ENCODE results near the gene TMEM106B. TPM values are rescaled to one million over a fixed set of nuclear protein-coding genes. Genes with fewer than 3 reads are reported as not detected.
"Not testable (repeated sequence)": the region's sequence is repeated elsewhere in the genome, so short reads cannot be mapped to it uniquely, and the experiment has no call there.

Gene TMEM106B
- total RNA-seq, 1 experiment from 2014 or later: 83.3 TPM

- in situ Hi-C loops (cut with HindIII; ENCODE audit: low pct_unique_long_range_greater_than_20kb, low sequenced_read_pairs): no loop called here
- DNase-seq (ENCODE audit: low read depth, low spot score): no peak
Observed at GRCh38 chr7:12221414-12221813, 10.3 kb downstream of the TMEM106B start.

GRCh38 chr7:12222889-12223579, 11.9 kb downstream of the TMEM106B start:
- in situ Hi-C loops (cut with HindIII; ENCODE audit: low pct_unique_long_range_greater_than_20kb, low sequenced_read_pairs): no loop called here
- DNase-seq (ENCODE audit: low read depth, low spot score): no peak

- in situ Hi-C loops (cut with HindIII; ENCODE audit: low pct_unique_long_range_greater_than_20kb, low sequenced_read_pairs); DNase-seq (ENCODE audit: low read depth, low spot score): not testable (repeated sequence)
Observed at GRCh38 chr7:12225017-12225416, 13.9 kb downstream of the TMEM106B start.

GRCh38 chr7:12226756-12227155, 15.7 kb downstream of the TMEM106B start:
- in situ Hi-C loops (cut with HindIII; ENCODE audit: low pct_unique_long_range_greater_than_20kb, low sequenced_read_pairs): no loop called here
- no peak for DNase-seq (ENCODE audit: low read depth, low spot score)

GRCh38 chr7:12228024-12228423, 16.9 kb downstream of the TMEM106B start:
- in situ Hi-C loops (cut with HindIII; ENCODE audit: low pct_unique_long_range_greater_than_20kb, low sequenced_read_pairs): no loop called here

GRCh38 chr7:12229046-12229445, 18.0 kb downstream of the TMEM106B start:
- in situ Hi-C loops (cut with HindIII; ENCODE audit: low pct_unique_long_range_greater_than_20kb, low sequenced_read_pairs): no loop called here
- DNase-seq (ENCODE audit: low read depth, low spot score): no peak

More at GRCh38 chr7:12228024-12228423, 16.9 kb downstream of the TMEM106B start:
- DNase-seq (ENCODE audit: low read depth, low spot score): no peak

GRCh38 chr7:12231097-12231496, 20.0 kb downstream of the TMEM106B start:
- DNase-seq (ENCODE audit: low read depth, low spot score): no peak
- in situ Hi-C loops (cut with HindIII; ENCODE audit: low pct_unique_long_range_greater_than_20kb, low sequenced_read_pairs): no loop called here

GRCh38 chr7:12233175-12233574, 22.1 kb downstream of the TMEM106B start:
- in situ Hi-C loops (cut with HindIII; ENCODE audit: low pct_unique_long_range_greater_than_20kb, low sequenced_read_pairs): no loop called here
- DNase-seq (ENCODE audit: low read depth, low spot score): no peak

- DNase-seq (ENCODE audit: low read depth, low spot score): no peak
- in situ Hi-C loops (cut with HindIII; ENCODE audit: low pct_unique_long_range_greater_than_20kb, low sequenced_read_pairs): no loop called here
Observed at GRCh38 chr7:12234334-12234865, 23.3 kb downstream of the TMEM106B start.

- in situ Hi-C loops (cut with HindIII; ENCODE audit: low pct_unique_long_range_greater_than_20kb, low sequenced_read_pairs): no loop called here
- no peak for DNase-seq (ENCODE audit: low read depth, low spot score)
Observed at GRCh38 chr7:12235970-12236369, 24.9 kb downstream of the TMEM106B start.

GRCh38 chr7:12237007-12237406, 25.9 kb downstream of the TMEM106B start:
- DNase-seq (ENCODE audit: low read depth, low spot score): no peak
- in situ Hi-C loops (cut with HindIII; ENCODE audit: low pct_unique_long_range_greater_than_20kb, low sequenced_read_pairs): no loop called here

- in situ Hi-C loops (cut with HindIII; ENCODE audit: low pct_unique_long_range_greater_than_20kb, low sequenced_read_pairs): no loop called here
- DNase-seq (ENCODE audit: low read depth, low spot score): no peak
Observed at GRCh38 chr7:12239806-12240205, 28.7 kb downstream of the TMEM106B start.

GRCh38 chr7:12244129-12244528, 33.0 kb downstream of the TMEM106B start:
- in situ Hi-C loops (cut with HindIII; ENCODE audit: low pct_unique_long_range_greater_than_20kb, low sequenced_read_pairs): no loop called here
- DNase-seq (ENCODE audit: low read depth, low spot score): peak; percentile 74

- in situ Hi-C loops (cut with HindIII; ENCODE audit: low pct_unique_long_range_greater_than_20kb, low sequenced_read_pairs): no loop called here
- no peak for DNase-seq (ENCODE audit: low read depth, low spot score)
Observed at GRCh38 chr7:12244694-12245093, 33.6 kb downstream of the TMEM106B start.

GRCh38 chr7:12249706-12250105, 38.6 kb downstream of the TMEM106B start:
- in situ Hi-C loops (cut with HindIII; ENCODE audit: low pct_unique_long_range_greater_than_20kb, low sequenced_read_pairs): no loop called here
- no peak for DNase-seq (ENCODE audit: low read depth, low spot score)

- in situ Hi-C loops (cut with HindIII; ENCODE audit: low pct_unique_long_range_greater_than_20kb, low sequenced_read_pairs): no loop called here
- no peak for DNase-seq (ENCODE audit: low read depth, low spot score)
Observed at GRCh38 chr7:12250232-12250631, 39.1 kb downstream of the TMEM106B start.

- in situ Hi-C loops (cut with HindIII; ENCODE audit: low pct_unique_long_range_greater_than_20kb, low sequenced_read_pairs): no loop called here
- peak; percentile 52 for DNase-seq (ENCODE audit: low read depth, low spot score)
Observed at GRCh38 chr7:12256090-12256489, 45.0 kb downstream of the TMEM106B start.

GRCh38 chr7:12257582-12257981, 46.5 kb downstream of the TMEM106B start:
- no peak for DNase-seq (ENCODE audit: low read depth, low spot score)
- in situ Hi-C loops (cut with HindIII; ENCODE audit: low pct_unique_long_range_greater_than_20kb, low sequenced_read_pairs): no loop called here

- no peak for DNase-seq (ENCODE audit: low read depth, low spot score)
- in situ Hi-C loops (cut with HindIII; ENCODE audit: low pct_unique_long_range_greater_than_20kb, low sequenced_read_pairs): no loop called here
Observed at GRCh38 chr7:12258074-12258473, 47.0 kb downstream of the TMEM106B start.
